HG03521 (cell line): ENCODE results near the gene JPT2.
"Not testable (repeated sequence)": the region's sequence is repeated elsewhere in the genome, so short reads cannot be mapped to it uniquely, and the experiment has no call there.

Source experiments
- ATAC-seq: cut with Tn5 transposase; IDR thresholded peaks from one replicate; pipeline ENCODE4 v1.9.1; 2021; ENCODE audit warnings: mild to moderate bottlenecking, moderate library complexity; ENCODE audit not compliant: unreplicated experiment

Gene JPT2

DNA sequence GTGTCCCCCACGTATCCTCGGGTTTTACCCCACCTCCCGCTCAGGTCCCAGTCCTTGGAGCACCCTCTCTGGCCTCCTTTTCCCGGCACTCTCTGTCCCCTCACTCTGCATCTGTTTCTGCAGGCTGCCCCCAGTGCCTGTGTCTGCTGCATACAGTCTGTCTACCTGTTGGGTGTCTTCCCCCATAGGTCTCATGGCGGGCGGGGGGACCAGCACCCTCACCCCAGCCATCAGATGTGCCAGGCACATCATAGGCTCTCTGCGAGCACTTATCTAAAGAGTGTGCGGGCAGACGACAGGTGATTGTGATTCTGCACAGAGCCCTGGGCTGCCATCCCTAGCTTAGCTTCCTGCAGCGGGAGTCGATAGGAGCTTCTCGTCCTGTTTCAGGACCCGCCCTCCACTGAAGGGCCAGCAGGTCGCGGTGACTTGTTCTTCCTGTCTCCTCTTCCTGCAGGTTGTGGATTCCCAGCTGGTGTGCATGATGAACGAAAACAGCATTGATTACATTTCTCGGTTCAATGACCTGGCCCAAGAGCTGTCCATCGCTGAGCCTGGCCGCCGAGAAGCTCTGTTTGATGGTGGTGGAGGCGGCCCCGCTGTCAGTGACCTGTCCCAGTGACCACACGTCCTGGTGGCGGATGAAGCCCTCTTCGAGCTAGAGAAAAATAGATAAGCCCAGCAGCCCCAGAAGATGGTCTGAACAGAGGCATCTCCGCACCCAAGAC is 4.5 kb upstream of the JPT2 start:
- ATAC-seq = no peak

DNA sequence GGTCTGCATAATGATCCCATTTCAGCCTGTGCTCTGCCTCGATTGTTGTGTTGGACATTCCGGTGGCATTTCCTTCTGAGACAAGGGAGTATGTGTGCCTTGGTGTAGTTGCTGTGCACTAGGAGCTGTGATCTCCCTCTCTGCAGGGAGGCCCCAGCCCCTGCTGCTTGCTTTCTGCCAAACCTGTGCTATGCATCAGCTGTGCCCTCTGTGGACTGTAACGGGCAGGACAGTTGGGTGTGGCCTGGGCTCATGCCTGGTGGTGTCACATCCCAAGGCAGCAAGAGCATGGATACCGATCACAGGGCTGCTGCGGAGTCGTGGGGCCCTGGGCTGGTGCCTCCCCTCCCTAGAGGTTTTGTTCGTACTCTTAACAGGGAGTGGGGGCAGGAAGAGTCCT is 3.8 kb upstream of the JPT2 start:
- no peak for ATAC-seq

DNA sequence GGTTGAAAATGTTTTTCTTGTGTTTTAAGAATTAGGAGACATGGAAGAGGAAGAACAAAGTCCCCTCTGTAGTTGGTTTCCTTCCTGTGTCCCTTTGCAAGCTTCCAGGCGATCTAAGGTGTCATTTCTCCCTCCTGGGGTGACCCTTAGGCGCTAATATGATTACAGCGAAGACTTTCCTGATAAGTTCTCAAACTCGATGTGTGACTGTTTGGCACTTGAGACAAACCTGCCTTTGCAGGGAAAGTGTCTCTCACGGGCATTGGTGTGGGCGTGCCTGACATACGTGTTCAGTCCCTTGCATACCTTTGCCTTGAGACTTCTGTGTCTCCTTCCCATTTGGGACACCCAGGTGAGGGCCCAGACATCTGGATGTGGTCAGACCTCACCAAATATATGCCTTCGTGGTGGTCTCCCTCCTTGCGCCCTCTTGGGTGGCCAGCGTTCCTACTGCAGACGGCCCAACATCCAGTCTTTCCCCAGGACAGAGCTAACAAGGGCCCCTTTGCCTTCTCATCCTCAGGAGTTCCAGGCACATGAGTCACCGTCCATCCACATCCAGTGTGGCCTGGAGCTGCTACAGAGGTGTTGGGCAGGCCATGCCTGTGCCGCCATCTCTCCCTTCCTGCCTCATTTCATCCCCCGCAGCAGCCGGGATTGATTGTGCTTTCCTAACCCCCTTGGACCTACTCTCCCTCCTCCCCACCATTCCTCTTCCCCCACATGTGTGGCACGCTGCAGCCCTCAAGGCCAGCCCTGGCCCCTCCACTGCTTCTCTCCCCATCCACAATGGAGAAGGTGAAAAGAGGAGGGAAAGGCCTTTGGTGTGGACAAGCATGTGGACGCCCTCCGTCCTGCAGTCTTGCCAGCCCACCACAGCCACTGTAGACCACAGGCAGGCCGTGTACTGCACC is 3.1 kb upstream of the JPT2 start:
- ATAC-seq = no peak

DNA sequence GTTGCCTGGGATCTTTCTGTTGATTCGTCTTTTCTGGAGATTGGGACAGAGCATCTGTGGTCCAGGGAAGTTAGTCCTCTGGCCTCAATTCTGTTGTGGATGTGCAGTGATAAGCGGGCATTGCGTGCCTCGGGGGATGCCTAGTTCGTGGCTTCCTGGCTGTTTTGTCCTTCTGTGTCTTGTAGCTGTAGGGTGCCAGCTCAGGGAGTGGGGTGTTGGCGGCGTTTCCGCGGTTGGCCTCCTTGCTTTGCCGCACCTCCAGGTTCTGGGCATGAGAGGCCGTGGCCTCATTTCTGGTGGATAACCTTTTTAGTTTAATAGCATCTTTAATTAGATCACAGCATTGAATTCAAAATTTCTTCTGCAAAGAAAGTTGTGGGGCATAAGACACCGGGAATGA is 1.4 kb upstream of the JPT2 start:
- ATAC-seq = no peak

DNA sequence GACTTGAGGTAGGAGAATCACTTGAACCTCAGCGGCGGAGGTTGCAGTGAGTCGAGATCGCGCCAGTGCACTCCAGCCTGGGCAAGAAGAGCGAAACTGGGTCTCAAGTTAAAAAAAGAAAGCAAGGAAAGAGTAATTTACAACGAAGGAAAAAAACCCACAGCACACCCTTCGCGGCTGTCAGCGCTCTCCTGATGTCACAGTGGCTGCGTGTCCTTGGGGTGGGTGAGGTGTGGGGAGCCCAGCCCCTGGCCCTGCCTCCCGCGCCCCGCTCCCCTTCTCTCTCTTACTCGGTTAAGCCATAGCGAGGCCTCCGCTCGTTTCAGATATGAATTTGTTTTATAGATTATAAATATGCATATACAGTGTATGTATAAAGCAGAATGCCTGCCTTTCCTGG is 740 bp upstream of the JPT2 start:
- ATAC-seq = no peak

DNA sequence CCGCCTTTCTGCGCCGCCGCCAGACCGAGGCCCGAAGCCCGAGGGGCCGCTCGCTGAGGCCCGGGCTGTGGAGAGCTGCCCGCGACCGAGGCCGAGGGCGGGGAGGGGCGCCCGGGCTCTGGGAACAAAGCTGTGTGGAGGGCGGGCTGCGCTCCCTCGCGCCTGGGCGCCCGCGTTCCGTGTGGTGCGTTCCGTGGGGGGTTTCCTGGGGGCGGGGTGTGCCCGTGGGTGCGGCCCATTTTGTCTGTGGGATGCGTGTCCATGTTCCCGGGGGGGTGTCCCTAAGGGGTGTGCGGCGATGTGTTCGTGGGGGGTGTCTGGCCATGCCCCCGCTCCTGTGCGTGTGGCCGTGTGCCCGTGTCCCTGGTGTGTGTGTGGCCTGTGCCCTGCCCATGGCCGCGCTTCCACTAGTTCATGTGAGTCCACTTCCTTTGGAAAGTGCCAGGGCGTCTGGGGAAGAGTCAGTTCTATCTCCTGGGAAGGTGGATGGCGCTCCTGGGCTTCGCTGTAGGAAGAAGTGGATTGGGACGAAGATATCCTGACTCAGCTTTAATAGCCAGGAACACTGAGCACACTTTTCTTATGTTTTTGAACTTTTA is 520 bp downstream of the JPT2 start:
- peak; percentile 11 for ATAC-seq

DNA sequence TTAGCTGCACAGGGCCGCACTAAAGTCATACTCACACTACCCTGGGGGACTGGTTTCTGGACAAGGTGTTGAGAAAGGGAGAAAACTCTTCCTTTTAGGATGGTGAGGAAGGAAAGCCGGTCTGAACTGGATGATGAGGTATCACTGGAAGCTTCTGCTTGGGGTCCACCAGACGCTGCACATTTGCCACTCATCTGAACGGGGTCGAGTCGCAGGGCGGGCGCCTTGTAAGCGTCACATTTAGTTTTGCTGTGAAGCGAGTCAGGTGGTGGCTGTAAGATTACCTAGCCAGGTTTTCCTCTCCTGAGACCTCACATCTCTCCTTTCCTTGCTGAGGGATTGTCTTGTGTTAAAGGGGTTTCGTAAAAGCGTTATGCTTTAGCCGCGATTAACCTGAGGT is 2.3 kb downstream of the JPT2 start:
- ATAC-seq = no peak

DNA sequence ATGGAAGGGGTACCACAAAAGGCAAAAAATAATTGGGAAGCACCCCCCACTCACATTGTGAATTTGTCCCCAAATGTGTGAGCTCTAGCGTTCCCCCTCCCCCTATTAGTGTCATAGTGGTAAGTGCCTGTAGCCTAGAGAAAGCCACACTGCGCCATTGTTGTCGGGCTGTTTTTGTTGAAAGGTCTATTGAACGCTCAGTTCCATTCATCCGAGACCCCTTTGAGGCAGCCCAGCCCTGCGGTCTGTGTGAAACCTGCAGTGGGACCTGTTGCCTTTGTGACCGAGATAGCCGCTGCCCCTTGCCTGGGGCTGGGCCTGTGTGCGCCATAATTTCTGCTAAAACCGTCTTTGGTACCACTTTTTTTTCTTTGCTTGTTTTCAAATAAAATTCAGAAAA is 3.0 kb downstream of the JPT2 start:
- no peak for ATAC-seq

DNA sequence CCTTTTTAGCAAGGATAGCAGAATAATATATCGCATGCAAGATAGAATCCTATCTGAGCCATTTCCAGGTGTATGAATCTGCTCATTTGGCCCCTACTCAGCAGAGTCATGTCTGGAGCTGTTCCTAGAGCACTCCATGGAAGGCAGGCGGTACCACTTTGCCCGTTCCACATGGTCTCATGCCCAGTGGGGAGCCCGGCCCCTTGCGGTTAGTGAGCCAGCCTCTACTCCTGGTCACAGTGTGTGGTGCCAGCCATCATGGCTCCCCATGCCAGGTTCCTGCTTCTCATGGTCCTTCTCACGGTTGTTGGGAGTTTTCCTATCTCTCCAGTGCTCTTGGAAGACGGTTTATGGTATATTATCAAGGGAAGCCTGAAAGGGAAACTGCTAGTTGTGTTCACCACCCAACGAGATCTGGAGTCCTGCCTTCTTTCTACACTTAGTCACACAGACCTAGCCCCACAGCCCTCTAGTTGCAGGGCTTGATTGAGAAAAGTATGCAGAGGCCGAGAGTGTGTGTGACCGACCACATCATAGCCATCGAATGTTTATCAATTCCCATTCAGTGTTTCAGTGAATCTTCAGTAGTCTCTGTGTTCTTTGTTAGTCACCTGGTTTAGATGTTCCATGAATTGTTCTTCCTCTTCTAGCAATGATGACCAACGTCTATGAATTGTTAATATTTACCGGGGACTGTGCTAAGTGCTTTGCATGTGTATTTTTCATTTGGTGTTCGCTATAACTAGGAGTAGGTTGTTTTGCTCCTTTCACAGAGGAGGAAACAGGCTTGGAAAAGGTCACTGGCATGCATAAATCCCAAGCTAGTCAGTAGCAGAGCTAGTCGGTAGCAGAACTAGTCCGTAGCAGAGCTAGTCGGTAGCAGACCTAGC is 9.6 kb downstream of the JPT2 start:
- ATAC-seq = no peak

DNA sequence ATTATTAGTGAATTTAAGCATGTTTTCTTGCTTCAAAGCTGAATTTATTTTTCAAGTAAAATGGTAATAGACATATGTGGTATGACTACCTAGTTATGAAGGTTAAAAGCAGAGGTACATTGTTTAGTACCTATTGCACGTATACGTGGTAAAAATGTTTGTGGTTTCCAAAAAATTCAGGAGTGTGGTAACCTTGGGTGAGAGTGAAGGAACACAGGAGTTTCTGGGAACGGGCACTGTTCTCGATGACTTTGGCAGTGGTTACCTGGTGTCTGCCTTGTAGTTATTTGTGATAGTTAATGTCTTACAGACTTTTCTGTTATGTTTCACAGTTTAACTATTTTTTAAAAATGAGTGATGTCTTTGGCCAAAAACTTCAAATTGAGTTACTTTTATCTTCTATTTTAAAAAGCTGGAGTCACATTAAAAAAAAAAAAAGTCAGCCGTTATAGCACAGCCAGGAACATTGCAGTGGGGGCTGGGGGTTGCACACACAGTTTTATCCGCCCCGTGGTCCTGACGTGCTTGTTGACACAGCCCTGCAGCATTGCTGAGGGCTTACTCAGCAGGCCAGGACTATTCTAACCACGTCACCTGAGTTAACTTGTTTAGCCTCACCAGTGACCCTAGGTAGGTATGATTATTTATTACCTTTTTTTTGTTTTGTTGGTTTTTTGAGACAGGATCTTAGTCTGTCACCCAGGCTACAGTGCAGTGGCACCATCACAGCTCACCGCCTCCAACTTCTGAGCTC is 10.9 kb downstream of the JPT2 start:
- no peak for ATAC-seq

DNA sequence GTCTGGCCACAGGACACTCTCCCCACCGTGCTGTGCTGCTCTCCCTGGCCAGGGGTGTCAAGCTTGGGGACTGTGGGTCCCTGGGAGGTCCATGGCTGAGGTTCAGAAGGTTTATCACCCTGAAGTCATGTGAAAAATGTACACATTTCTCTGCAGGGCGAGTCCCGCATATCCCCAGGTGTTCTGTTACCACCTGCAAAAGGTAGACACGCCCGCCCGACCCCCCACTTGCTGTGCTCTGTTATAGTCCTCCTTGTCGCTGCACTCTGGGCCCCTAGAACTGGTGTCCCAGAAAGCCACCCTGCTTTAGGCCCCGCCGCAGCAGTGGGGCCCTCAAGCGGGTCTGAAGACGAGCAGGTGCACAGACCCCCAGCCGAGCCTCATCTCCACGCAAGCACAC is 11.8 kb downstream of the JPT2 start:
- ATAC-seq = no peak

DNA sequence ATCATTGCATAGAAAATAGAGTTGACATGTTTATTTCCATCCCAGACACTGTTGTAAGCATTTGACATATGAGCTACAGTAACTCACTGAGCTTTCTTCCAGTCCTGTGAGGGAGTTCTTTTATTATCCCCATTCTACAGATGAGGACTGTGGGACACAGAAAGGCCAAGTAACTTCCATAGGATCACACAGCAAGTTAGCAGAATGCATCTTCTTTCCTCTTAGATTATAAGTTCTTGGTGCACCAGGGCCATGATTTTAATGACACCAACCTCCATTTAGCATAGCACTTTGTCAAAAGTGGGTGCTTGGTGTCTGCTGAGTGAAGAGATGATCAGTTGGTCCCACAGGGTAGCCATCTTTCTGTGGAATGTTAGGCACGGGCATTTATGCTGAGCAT is 12.7 kb downstream of the JPT2 start:
- no peak for ATAC-seq

DNA sequence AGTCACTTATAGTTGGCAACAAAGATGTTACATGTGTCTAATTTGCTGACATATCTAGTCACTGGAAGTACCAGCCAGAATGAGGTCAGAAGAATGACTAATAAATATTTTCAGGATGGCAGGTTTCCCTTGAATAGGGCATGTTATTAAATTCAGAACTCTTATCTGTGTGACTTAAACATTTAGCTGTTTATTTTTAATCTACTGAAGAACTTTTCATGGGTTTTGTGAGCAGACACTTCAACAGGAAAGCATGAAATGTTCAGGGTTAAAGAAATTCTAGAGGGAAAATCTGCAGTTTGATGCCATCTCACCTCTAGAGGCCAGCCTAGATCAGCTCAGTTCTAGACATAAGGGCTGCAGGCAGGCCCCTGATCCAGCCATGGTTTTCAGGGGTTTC is 13.2 kb downstream of the JPT2 start:
- ATAC-seq = no peak

DNA sequence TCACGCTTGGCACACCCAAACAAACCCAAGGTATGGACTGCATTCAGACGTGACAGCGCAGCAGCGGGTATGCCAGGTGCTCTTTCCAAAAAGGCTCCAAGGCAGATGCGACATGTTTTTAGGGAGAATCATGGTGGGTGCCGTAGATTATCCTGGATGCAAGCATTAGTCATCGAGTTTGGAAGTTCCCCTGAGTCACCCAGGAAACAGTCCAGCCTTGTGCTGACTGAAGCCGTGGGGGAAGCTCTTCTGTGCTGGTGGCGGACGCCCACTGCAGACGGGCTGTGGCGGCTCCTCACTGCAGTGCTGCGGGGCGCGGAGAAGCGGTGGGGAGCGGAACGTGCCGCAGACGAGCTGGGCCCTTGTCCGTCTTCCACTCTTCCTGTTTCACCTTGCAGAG is 13.9 kb downstream of the JPT2 start:
- ATAC-seq = no peak

DNA sequence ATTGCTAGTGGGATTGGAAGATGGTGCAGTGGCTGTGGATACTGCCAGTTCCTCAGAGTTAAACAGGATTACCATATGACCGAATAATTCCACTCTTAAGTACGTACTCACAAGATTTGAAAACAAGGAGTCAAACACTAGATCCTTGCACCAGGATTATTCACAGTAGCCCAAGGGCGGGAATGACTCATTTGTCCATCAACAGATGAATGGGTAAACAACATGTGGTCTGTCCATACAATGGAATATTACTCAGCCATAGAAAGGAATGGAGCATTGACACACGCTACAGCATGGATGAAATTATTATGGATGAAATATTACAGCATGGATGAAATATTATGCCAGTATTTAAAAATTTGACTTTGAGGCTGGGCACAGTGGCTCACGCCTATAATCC is 18.8 kb downstream of the JPT2 start:
- no peak for ATAC-seq

DNA sequence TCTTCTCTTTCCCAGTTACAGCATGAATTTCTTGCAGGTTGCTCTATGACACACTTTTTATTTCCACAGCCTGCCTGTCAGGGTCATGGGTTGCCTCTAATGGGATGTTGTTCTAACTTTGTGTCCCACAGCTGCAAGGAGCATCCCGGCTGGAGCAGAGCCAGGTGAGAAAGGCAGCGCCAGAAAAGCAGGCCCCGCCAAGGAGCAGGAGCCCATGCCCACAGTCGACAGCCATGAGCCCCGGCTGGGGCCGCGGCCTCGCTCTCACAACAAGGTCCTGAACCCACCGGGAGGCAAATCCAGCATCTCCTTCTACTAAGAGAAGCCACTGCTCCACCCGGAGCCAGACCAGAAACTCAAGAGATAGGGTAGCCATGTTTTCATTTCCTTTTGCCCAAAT is 20.6 kb downstream of the JPT2 start:
- no peak for ATAC-seq

DNA sequence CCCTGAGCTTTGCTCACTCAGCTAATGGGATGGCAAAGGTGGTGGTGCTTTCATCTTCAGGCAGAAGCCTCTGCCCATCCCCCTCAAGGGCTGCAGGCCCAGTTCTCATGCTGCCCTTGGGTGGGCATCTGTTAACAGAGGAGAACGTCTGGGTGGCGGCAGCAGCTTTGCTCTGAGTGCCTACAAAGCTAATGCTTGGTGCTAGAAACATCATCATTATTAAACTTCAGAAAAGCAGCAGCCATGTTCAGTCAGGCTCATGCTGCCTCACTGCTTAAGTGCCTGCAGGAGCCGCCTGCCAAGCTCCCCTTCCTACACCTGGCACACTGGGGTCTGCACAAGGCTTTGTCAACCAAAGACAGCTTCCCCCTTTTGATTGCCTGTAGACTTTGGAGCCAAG is 22.2 kb downstream of the JPT2 start:
- no peak for ATAC-seq

DNA sequence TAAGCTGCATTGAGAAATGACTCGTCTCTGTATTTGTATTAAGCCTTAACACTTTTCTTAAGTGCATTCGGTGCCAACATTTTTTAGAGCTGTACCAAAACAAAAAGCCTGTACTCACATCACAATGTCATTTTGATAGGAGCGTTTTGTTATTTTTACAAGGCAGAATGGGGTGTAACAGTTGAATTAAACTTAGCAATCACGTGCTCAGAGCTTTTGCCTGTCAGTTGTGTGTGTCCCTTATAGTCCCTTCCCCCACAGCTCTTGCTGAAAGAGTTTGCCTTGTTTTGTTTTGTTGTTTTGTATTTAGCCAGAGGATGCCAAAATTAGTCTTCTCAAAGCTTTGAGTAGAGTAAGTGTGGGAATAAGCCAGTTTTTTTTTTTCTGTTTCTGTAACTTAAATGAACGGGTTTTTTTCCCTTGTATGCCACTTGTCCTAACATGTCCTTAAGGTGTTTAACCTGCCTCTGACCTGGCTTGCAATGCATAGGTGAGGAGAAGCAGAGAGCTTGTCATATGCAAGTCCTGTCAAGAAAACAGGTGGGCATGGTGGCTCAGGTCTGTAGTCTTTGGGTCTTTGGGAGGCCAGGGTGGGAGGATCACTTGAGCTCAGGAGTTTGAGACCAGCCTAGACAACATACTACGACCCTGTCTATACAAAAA is 23.3 kb downstream of the JPT2 start:
- no peak for ATAC-seq

DNA sequence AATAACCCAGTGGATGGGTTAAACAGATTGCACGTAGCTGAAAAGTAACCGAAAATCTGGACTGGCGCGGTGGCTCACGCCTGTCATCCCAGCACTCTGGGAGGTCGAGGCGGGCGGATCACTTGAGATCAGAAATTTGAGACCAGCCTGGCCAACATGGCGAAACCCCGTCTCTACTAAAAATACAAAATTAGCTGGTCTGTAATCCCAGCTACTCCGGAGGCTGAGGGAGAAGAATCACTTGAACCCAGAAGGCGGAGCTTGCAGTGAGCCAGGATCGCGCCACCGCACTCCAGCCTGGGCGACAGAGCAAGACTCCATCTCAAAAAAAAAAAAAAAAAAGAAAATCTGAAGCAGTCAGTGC is 27.2 kb downstream of the JPT2 start:
- not testable (repeated sequence) for ATAC-seq
